ENCODE data around the gene C1QTNF8. TPM values are rescaled to one million over a fixed set of nuclear protein-coding genes. Genes with fewer than 3 reads are reported as not detected.

C1QTNF8 gene
- total RNA-seq, 1 experiment from 2014 or later = not detected

- H3K4me1 Mint-ChIP-seq = peaks cover 3 to 23% of the 10 kb centered on the region in 2 experiments; a peak in 3 of 4 replicates
- no peak overlapping the region for H3K23ac ChIP-seq (ENCODE audit: insufficient read length, low read depth, low read length)
- no peak overlapping the region for H2BK15ac ChIP-seq (ENCODE audit: low read depth, low read length)
- no peak overlapping the region for H4K91ac ChIP-seq (ENCODE audit: insufficient read length, low read depth, low read length)
- no peak for TF ChIP-seq CTCF (conservative IDR thresholded peaks at IDR 0.05)
- H3K9ac ChIP-seq (ENCODE audit: extremely low read depth, insufficient read length, low read length) = no peak overlapping the region
- H3K4me3 Mint-ChIP-seq = no peak overlapping the region
- H3K4me1 ChIP-seq (ENCODE audit: insufficient read depth, low read length) = no peaks in the 10 kb centered on the region
- H3K9me3 Mint-ChIP-seq = no peaks in the 10 kb centered on the region
- H3K27me3 Mint-ChIP-seq (ENCODE audit: low read depth) = peaks cover 14% of the 10 kb centered on the region
- no peak overlapping the region for H3K4ac ChIP-seq (ENCODE audit: low read depth, low read length)
- H4K5ac ChIP-seq (ENCODE audit: insufficient read length, low read depth, low read length) = no peak overlapping the region
- H3K18ac ChIP-seq (ENCODE audit: insufficient read length, low read depth, low read length) = no peak overlapping the region
- no peaks in the 10 kb centered on the region for H3K79me1 ChIP-seq (ENCODE audit: insufficient read depth, low read depth, low read length, poor library complexity, severe bottlenecking)
- H2BK5ac ChIP-seq (ENCODE audit: insufficient read length, low read length) = no peak overlapping the region
- no peak overlapping the region for H3K27ac ChIP-seq (ENCODE audit: insufficient read length, low read depth, low read length)
- H3K23me2 ChIP-seq (ENCODE audit: insufficient read length, low read depth, low read length, poor library complexity, severe bottlenecking) = peaks cover 4% of the 10 kb centered on the region
- no peaks in the 10 kb centered on the region; a peak in 1 of 7 replicates for H3K36me3 Mint-ChIP-seq (ENCODE audit: insufficient read depth in 1 of 3, low read depth in 3 of 3)
- H3K9me3 ChIP-seq (ENCODE audit: control insufficient read depth, low read depth, low read length) = no peaks in the 10 kb centered on the region
- no CpG with 5 or more reads among the region's 15 CpGs for WGBS (ENCODE audit: extremely low coverage, insufficient read length, low lambda C conversion rate)
- DNase-seq = no peak
- no peaks in the 10 kb centered on the region for H3K27me3 ChIP-seq (ENCODE audit: insufficient read depth, low read length)
- no peak overlapping the region for H3T11ph ChIP-seq (ENCODE audit: low read length)
- H2BK120ac ChIP-seq (ENCODE audit: low read depth, low read length, poor library complexity, severe bottlenecking) = no peak overlapping the region
- no peak overlapping the region for H4K8ac ChIP-seq (replicated peaks; ENCODE audit: insufficient read length, low read depth, low read length)
- no peak overlapping the region for H2AFZ ChIP-seq (ENCODE audit: low read length)
- no peaks in the 10 kb centered on the region for H3K79me2 ChIP-seq (ENCODE audit: insufficient read depth, low read length)
- no peak overlapping the region for H2BK12ac ChIP-seq (ENCODE audit: insufficient read length, low read depth, low read length)
- H3K4me2 ChIP-seq (ENCODE audit: insufficient read depth, insufficient read length, low read length) = no peak overlapping the region
- no peak overlapping the region for H2BK20ac ChIP-seq (ENCODE audit: low read depth, low read length, poor library complexity, severe bottlenecking)
- H3K56ac ChIP-seq (ENCODE audit: insufficient read length, low read depth, low read length) = no peak overlapping the region
- H3K27ac Mint-ChIP-seq = no peak overlapping the region
- H2AK5ac ChIP-seq (ENCODE audit: insufficient read length, low read length) = no peak overlapping the region
- H3K14ac ChIP-seq (ENCODE audit: insufficient read depth, low read length) = no peak overlapping the region
- H4K20me1 ChIP-seq (ENCODE audit: control insufficient read depth, insufficient read depth, insufficient read length) = no peaks in the 10 kb centered on the region
Measured at GRCh38 chr16:1067629-1068028, 28.4 kb downstream of the C1QTNF8 start.
